GM12873 (cell line): ENCODE measurements around the gene NTN1.

Experiments used
- CTCF ChIP-seq: IDR thresholded peaks from 2 replicates; pipeline ENCODE4 v1.5.1; 2012; ENCODE audit warnings: low read depth, mild to moderate bottlenecking, moderate library complexity, low read length, control low read depth; ENCODE audit not compliant: insufficient read depth; ENCODE audit errors: missing control alignments

The NTN1 gene

GRCh38 chr17:9199571-9200551 is 178.6 kb downstream of the NTN1 start:
- no peak for TF ChIP-seq CTCF

GRCh38 chr17:9200699-9201359 is 179.5 kb downstream of the NTN1 start:
- TF ChIP-seq CTCF = no peak

- no peak for TF ChIP-seq CTCF
These were observed 181.2 kb downstream of the NTN1 start for GRCh38 chr17:9202532-9202931.

- TF ChIP-seq CTCF = no peak
These were observed 182.6 kb downstream of the NTN1 start for GRCh38 chr17:9203771-9204425.

GRCh38 chr17:9204637-9205329 is 183.5 kb downstream of the NTN1 start:
- TF ChIP-seq CTCF = no peak

- no peak for TF ChIP-seq CTCF
These were observed 184.5 kb downstream of the NTN1 start for GRCh38 chr17:9205520-9206409.
